ENCODE measurements around the gene MORC3.

DNA sequence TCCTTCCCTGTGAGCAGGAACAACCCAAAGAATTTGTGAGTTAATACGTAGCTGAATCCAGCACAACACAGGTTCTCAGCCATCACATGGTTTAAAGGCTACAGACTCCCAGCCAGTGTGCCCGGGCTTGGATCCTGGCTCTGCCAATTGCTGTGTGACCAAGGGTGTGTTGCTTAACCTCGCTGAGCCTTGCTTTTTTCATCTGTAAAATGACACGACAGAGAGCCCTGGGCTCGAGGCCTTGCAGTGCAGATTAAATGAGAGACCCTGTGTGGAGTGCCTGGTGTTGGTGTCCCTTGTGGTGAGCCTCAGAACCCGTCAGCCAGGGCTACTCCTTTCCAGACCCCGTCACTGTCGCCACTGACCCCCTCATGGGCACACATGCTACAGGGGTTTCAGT is 104.6 kb downstream of the MORC3 start:
- TF ChIP-seq, protein P1, sequence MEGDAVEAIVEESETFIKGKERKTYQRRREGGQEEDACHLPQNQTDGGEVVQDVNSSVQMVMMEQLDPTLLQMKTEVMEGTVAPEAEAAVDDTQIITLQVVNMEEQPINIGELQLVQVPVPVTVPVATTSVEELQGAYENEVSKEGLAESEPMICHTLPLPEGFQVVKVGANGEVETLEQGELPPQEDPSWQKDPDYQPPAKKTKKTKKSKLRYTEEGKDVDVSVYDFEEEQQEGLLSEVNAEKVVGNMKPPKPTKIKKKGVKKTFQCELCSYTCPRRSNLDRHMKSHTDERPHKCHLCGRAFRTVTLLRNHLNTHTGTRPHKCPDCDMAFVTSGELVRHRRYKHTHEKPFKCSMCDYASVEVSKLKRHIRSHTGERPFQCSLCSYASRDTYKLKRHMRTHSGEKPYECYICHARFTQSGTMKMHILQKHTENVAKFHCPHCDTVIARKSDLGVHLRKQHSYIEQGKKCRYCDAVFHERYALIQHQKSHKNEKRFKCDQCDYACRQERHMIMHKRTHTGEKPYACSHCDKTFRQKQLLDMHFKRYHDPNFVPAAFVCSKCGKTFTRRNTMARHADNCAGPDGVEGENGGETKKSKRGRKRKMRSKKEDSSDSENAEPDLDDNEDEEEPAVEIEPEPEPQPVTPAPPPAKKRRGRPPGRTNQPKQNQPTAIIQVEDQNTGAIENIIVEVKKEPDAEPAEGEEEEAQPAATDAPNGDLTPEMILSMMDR (IDR thresholded peaks at IDR 0.05; ENCODE audit: low read depth, low read length, poor library complexity, severe bottlenecking), result no peak
- TF ChIP-seq EZH2phosphoT487 (IDR thresholded peaks at IDR 0.05; ENCODE audit: borderline replicate concordance, low read length), result no peak
